HCT116 (cell line): ENCODE data around the gene GLCE.

Source experiments
- CTCF ChIP-seq, 3 experiments: fragments of 200-600 bp in 1 of 3; sonication (generic) in 1 of 3; IDR thresholded peaks in 2 of 3; conservative IDR thresholded peaks in 1 of 3; 2 replicates each; pipeline ENCODE4 v1.5.1; 2012 to 2017; ENCODE audit warnings: low read depth in 2 of 3, low read length in 2 of 3, antibody characterized with exemption in 1 of 3, borderline replicate concordance in 1 of 3, control low read depth in 1 of 3, mild to moderate bottlenecking in 1 of 3, mixed read lengths in 1 of 3, mixed run types in 1 of 3, moderate library complexity in 1 of 3; ENCODE audit not compliant: insufficient read depth in 1 of 3
- EGR1 ChIP-seq: IDR thresholded peaks from 2 replicates; pipeline ENCODE4 v1.6.1; 2012; ENCODE audit warnings: low read depth
- EZH2 ChIP-seq: fragments of 200-600 bp; sonication (generic); IDR thresholded peaks from 2 replicates; pipeline ENCODE4 v1.6.1; 2017; ENCODE audit warnings: antibody characterized with exemption, mixed run types

DNA sequence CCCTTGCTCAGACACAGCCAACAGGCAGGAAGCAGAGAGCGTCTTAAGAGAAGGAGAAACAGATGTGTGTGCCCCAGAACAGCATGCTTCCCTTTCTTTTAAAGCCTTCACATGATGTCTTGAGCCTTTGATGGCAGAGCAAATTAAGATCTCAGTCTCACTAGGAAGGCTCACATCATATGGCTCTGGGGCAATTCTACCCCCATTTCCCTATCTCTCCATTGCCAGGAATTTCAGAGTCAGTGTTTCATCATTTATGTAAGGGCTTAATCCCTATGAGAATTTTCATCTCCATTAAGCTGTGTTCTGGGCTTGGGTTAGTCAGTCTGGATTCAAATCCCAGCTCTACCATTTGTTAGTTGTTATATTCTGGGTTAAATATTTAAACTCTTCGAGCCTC, 41.4 kb upstream of the GLCE start:
- no peak for TF ChIP-seq CTCF (IDR thresholded peaks at IDR 0.05 in 2 of 3, conservative IDR thresholded peaks at IDR 0.05 in 1 of 3; ENCODE audit: borderline replicate concordance in 1 of 3, insufficient read depth in 1 of 3, low read depth in 2 of 3, low read length in 2 of 3)
- TF ChIP-seq EZH2 = no peak
- no peak for TF ChIP-seq EGR1
